MCF 10A (cell line): Measurements from ENCODE around the gene SMIM38. TPM values are rescaled to one million over a fixed set of nuclear protein-coding genes. Genes with fewer than 3 reads are reported as not detected.
A peak's percentile ranks its signal among the peaks of the same experiment; 100 is the strongest.

Experiments
- BruUV-seq: library from RNA; stranded (reverse); fragments of 400-500 nt; replicated peaks from 2 replicates; lab custom pipeline; 2021; lab: Mats Ljungman, UMichigan
- CTCF ChIA-PET: fragments of 300-600 bp; sonication (Branson Sonifier 250); formaldehyde crosslinking; extraction: SDS; loops from one replicate; lab custom pipeline; 2021; ENCODE audit warnings: antibody characterized with exemption, inconsistent platforms; lab: Yijun Ruan, JAX
- POLR2A ChIA-PET: fragments of 300-600, 350-650 bp; sonication (Branson Sonifier 250); formaldehyde crosslinking; extraction: SDS; loops from one replicate; lab custom pipeline; 2020; ENCODE audit warnings: antibody characterized with exemption, inconsistent platforms; lab: Yijun Ruan, JAX
- DNase-seq: peaks from one replicate; pipeline ENCODE4 v3.0.0-alpha.2; 2018; ENCODE audit not compliant: unreplicated experiment
- H3K27ac Mint-ChIP-seq: one replicate; pipeline ENCODE4 v1.8.0; 2022; ENCODE audit warnings: mild to moderate bottlenecking, low read depth, mixed read lengths; ENCODE audit not compliant: unreplicated experiment
- H3K27me3 Mint-ChIP-seq: one replicate; pipeline ENCODE4 v1.8.0; 2022; ENCODE audit warnings: mixed read lengths; ENCODE audit not compliant: insufficient read depth, unreplicated experiment
- H3K36me3 Mint-ChIP-seq: one replicate; pipeline ENCODE4 v1.8.0; 2022; ENCODE audit warnings: mild to moderate bottlenecking, moderate library complexity, mixed read lengths; ENCODE audit not compliant: insufficient read depth, unreplicated experiment
- H3K4me1 Mint-ChIP-seq: one replicate; pipeline ENCODE4 v1.8.0; 2022; ENCODE audit warnings: mixed read lengths; ENCODE audit not compliant: insufficient read depth, unreplicated experiment
- H3K4me3 Mint-ChIP-seq: one replicate; pipeline ENCODE4 v1.8.0; 2022; ENCODE audit warnings: mild to moderate bottlenecking, moderate library complexity, mixed read lengths; ENCODE audit not compliant: unreplicated experiment
- H3K9me3 Mint-ChIP-seq: one replicate; pipeline ENCODE4 v1.8.0; 2022; ENCODE audit warnings: mixed read lengths; ENCODE audit not compliant: unreplicated experiment
- intact Hi-C: fragments of 100-400 bp; cut with micrococcal nuclease; formaldehyde crosslinking; loops from 2 replicates; pipeline ENCODE4 v1.14.1; 2022
- total RNA-seq: library from RNA; stranded (reverse); gene quantifications from 2 replicates; pipeline ENCODE4 v1.2.3, GENCODE V29; 2022
- TF ChIP-seq, protein P1 (sequence below): fragments of 200-600 bp; IDR thresholded peaks from one replicate; pipeline ENCODE4 v1.8.0; 2022; ENCODE audit warnings: antibody characterized with exemption, mild to moderate bottlenecking; ENCODE audit not compliant: unreplicated experiment

SMIM38 gene
- total RNA-seq, 1 experiment from 2014 or later: not detected

DNA sequence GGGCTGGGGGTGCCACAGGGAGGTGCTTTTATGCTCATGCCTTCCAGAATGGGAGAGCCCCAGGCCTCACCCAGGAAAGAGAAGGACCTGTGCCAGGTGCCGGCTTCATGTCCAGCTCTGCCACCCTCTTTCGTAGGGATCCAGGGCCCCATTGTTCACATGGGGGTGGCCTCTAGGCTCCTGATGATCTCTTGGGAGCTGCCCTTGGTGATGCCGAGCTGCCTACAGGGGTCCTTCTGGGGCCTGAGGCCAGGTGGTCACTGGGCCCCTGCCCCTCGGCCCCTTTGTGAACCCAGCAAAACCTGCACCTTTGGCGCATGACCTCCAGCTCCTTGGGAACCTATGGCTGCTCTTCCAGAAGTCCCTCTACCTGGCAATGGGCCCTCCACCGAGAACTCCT, 41.4 kb upstream of the SMIM38 start:
- no peak for DNase-seq
- no peak overlapping the region for H3K4me3 Mint-ChIP-seq
- POLR2A ChIA-PET: interaction anchor here (1.0 kb wide), 2 partner anchors 527 to 535 kb away, joined by 3 to 4 read pairs; no protein-coding TSS in a partner anchor
- H3K4me1 Mint-ChIP-seq: no peaks in the 10 kb centered on the region
- TF ChIP-seq, protein P1, sequence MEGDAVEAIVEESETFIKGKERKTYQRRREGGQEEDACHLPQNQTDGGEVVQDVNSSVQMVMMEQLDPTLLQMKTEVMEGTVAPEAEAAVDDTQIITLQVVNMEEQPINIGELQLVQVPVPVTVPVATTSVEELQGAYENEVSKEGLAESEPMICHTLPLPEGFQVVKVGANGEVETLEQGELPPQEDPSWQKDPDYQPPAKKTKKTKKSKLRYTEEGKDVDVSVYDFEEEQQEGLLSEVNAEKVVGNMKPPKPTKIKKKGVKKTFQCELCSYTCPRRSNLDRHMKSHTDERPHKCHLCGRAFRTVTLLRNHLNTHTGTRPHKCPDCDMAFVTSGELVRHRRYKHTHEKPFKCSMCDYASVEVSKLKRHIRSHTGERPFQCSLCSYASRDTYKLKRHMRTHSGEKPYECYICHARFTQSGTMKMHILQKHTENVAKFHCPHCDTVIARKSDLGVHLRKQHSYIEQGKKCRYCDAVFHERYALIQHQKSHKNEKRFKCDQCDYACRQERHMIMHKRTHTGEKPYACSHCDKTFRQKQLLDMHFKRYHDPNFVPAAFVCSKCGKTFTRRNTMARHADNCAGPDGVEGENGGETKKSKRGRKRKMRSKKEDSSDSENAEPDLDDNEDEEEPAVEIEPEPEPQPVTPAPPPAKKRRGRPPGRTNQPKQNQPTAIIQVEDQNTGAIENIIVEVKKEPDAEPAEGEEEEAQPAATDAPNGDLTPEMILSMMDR: no peak
- CTCF ChIA-PET: interaction anchor here (0.7 to 2.4 kb wide), 6 partner anchors 13 to 560 kb away, joined by 3 to 8 read pairs (median 4); no protein-coding TSS in a partner anchor
- no peaks in the 10 kb centered on the region for H3K36me3 Mint-ChIP-seq
- no peak overlapping the region for H3K27ac Mint-ChIP-seq
- peaks cover 11% of the 10 kb centered on the region for H3K27me3 Mint-ChIP-seq
- no TSS peak for BruUV-seq
- H3K9me3 Mint-ChIP-seq: peaks cover 11% of the 10 kb centered on the region
- intact Hi-C loops: no loop called here

DNA sequence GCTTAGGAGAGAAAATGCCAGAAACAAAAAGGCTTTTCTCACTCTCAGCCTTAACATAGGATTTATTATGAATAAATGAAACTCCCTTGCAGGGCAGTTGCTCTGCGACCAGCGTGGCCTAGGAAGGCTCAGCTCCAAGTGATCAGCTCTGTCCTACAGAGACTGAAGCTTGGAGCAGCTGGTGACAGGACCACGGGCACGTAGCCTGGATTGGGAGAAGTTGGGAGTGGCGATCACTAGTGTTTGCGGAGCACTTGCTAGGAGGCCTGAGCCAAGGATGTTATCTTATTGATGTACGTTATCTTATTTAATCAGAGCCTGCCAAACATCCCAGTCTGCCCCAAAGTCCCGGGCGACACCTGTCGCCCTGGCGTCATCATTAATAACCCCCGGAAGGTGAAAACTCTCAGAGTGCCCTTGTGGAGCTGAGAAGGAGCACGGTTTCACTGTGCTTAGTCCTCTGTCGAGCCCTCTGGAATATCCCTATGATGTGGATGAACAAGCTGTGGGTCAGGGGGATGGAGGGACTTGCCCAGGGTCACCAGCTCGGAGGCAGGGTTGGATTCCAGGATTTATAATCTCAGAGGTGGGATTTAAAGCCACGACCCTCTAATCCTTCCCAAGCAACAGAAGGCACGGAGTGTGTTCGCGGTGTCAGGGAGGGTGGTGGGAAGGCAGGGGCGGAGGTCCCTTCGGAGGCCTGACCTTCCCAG, 40.8 kb upstream of the SMIM38 start:
- ChIA-PET POLR2A (interaction anchor here (1.0 kb wide), 2 partner anchors 527 to 534 kb away, joined by 3 to 4 read pairs; no protein-coding TSS in a partner anchor), CTCF (interaction anchor here (0.8 to 2.4 kb wide), 6 partner anchors 14 to 560 kb away, joined by 3 to 8 read pairs (median 3); no protein-coding TSS in a partner anchor)
- Mint-ChIP-seq H3K4me3 (no peak overlapping the region), H3K36me3 (no peaks in the 10 kb centered on the region), H3K27me3 (peaks cover 9% of the 10 kb centered on the region), H3K27ac (no peak overlapping the region), H3K4me1 (no peaks in the 10 kb centered on the region), H3K9me3 (peaks cover 10% of the 10 kb centered on the region)
- no peak for DNase-seq
- intact Hi-C loops: no loop called here
- BruUV-seq: no TSS peak
- TF ChIP-seq, protein P1: no peak

DNA sequence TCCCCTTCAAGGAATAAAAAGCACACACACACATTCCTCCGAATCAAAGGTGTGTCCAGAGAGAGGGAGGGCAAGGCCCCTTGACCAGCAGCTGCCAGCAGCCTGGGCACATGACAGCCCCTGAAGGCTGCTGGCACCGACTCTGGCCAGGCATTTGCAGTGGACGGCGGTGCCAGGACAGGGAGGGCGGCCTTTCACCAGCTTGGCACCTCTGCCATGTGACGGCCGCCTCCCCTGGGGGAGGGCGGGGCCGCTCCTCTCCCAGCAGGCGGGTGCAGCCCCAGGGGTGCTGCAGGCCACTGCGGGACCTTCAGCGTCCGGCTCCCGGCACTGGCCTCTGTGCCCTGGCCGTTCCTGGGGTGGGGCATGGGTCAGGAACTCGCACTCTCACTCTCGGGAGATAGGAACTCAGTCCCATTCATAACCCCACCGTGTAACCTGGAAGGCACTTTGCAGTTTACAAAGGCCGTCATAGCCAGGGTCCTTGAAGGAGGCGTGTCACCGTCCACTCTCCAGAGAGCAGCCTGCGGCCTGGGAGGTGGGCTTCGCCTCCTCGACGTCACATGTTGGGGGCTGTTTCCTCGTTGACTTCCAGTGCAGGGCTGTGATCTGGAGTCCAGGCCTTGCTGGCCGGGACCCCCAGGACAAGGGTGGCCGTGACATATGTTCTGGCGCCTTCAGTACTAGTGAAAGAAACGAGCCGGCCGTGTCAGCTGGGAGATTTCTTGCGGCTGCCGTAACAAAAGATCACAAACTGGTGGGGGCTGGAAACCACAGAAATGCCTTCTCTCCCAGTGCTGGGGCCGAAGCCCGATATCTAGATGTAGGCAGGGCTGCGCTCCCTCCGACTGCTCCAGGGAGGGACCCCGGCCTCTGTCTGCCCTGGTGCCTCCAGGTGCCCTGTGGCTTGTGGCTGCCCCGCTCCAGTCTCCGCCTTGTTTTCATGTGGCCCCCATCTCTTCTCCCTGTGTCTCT, 39.9 kb upstream of the SMIM38 start:
- H3K4me1 Mint-ChIP-seq: peaks cover 1% of the 10 kb centered on the region
- BruUV-seq: no TSS peak
- H3K27me3 Mint-ChIP-seq: no peaks in the 10 kb centered on the region
- intact Hi-C loops: no loop called here
- no peak overlapping the region for H3K4me3 Mint-ChIP-seq
- DNase-seq: peak; percentile 21
- H3K9me3 Mint-ChIP-seq: peaks cover 1% of the 10 kb centered on the region
- H3K36me3 Mint-ChIP-seq: no peaks in the 10 kb centered on the region
- H3K27ac Mint-ChIP-seq: no peak overlapping the region
- ChIA-PET POLR2A (interaction anchor here (1.0 kb wide), 1 partner anchor 526 kb away, joined by 4 read pairs; no protein-coding TSS in a partner anchor), CTCF (interaction anchor here (0.8 to 2.4 kb wide), 4 partner anchors 15 to 529 kb away, joined by 3 to 8 read pairs (median 5); no protein-coding TSS in a partner anchor)
- TF ChIP-seq, protein P1: no peak
